AML-193 (cell line): ENCODE results near the gene MVB12B.

Experiments used
- DNase-seq, 2 experiments: peaks; one replicate each; lab custom pipeline; 2025; lab: John Stamatoyannopoulos, UW

The MVB12B gene

GRCh38 chr9:126363250-126363649 lies 36.6 kb downstream of the MVB12B start:
- DNase-seq = no peak

GRCh38 chr9:126363847-126364671 lies 37.4 kb downstream of the MVB12B start:
- no peak for DNase-seq

GRCh38 chr9:126365780-126366179 lies 39.2 kb downstream of the MVB12B start:
- DNase-seq = no peak

GRCh38 chr9:126366366-126367011 lies 39.9 kb downstream of the MVB12B start:
- no peak for DNase-seq

GRCh38 chr9:126367139-126367538 lies 40.5 kb downstream of the MVB12B start:
- no peak for DNase-seq

- no peak for DNase-seq
These were observed 41.0 kb downstream of the MVB12B start for GRCh38 chr9:126367616-126368015.

GRCh38 chr9:126368020-126368419 lies 41.4 kb downstream of the MVB12B start:
- DNase-seq = no peak

GRCh38 chr9:126371007-126371870 lies 44.6 kb downstream of the MVB12B start:
- no peak for DNase-seq

GRCh38 chr9:126372716-126373115 lies 46.1 kb downstream of the MVB12B start:
- no peak for DNase-seq

- no peak for DNase-seq
These were observed 46.6 kb downstream of the MVB12B start for GRCh38 chr9:126373241-126373640.

- no peak for DNase-seq
These were observed 47.7 kb downstream of the MVB12B start for GRCh38 chr9:126374366-126374781.

GRCh38 chr9:126375386-126375785 lies 48.8 kb downstream of the MVB12B start:
- DNase-seq = peak; percentile 30 to 49

- DNase-seq = no peak
These were observed 49.9 kb downstream of the MVB12B start for GRCh38 chr9:126376311-126377175.

GRCh38 chr9:126377176-126377509 lies 50.5 kb downstream of the MVB12B start:
- no peak for DNase-seq

GRCh38 chr9:126377536-126377935 lies 50.9 kb downstream of the MVB12B start:
- no peak for DNase-seq

- no peak for DNase-seq
These were observed 52.1 kb downstream of the MVB12B start for GRCh38 chr9:126378761-126379160.

- no peak for DNase-seq
These were observed 53.2 kb downstream of the MVB12B start for GRCh38 chr9:126379661-126380360.

GRCh38 chr9:126380447-126380846 lies 53.8 kb downstream of the MVB12B start:
- no peak for DNase-seq

GRCh38 chr9:126381195-126381594 lies 54.6 kb downstream of the MVB12B start:
- DNase-seq = no peak

- no peak for DNase-seq
These were observed 56.9 kb downstream of the MVB12B start for GRCh38 chr9:126383406-126384046.

- DNase-seq = no peak
These were observed 58.3 kb downstream of the MVB12B start for GRCh38 chr9:126384926-126385325.
